Endothelial cell of umbilical vein (primary cell): ENCODE measurements around the gene MAP1LC3B. TPM values are rescaled to one million over a fixed set of nuclear protein-coding genes. Genes with fewer than 3 reads are reported as not detected.

Experiments
- BruUV-seq: library from RNA; stranded (reverse); fragments of 400-500 nt; replicated peaks from 2 replicates; lab custom pipeline; 2021; lab: Mats Ljungman, UMichigan
- CTCF ChIA-PET: fragments of 300-600, 350-600 bp; sonication (Branson Sonifier 250); formaldehyde crosslinking; loops from one replicate; lab custom pipeline; 2021; ENCODE audit warnings: antibody characterized with exemption, inconsistent platforms; lab: Charles Lee
- POLR2A ChIA-PET: fragments of 300-600, 350-600 bp; sonication (Branson Sonifier 250); formaldehyde crosslinking; loops from one replicate; lab custom pipeline; 2021; ENCODE audit warnings: antibody characterized with exemption, inconsistent platforms; lab: Charles Lee
- DNase-seq: peaks from one replicate; pipeline ENCODE4 v3.0.0-alpha.2; 2011; ENCODE audit warnings: low read depth, low spot score
- FAIRE-seq: peaks from 2 replicates; lab custom pipeline; 2011; peaks lifted over from hg19 to GRCh38; lab: Jason Lieb, UNC
- H2AFZ ChIP-seq: 2 replicates; pipeline ENCODE4 v1.6.0; 2012; ENCODE audit warnings: low read depth, low read length, control low read depth, inconsistent platforms
- H3K27ac ChIP-seq: 2 replicates; pipeline ENCODE4 v1.5.1; 2011; ENCODE audit warnings: low read depth, mild to moderate bottlenecking, control low read depth, low read length, moderate library complexity; ENCODE audit not compliant: insufficient read depth
- H3K27me3 ChIP-seq, 2 experiments: 2 replicates each; pipeline versions ENCODE4 v1.6.0 to v1.6.1; 2011; ENCODE audit warnings: low read length in 2 of 2, mixed read lengths in 1 of 2; ENCODE audit not compliant: control insufficient read depth in 2 of 2, insufficient read depth in 2 of 2
- H3K36me3 ChIP-seq, 2 experiments: 2 replicates in 1 of 2; 3 replicates in 1 of 2; pipeline ENCODE4 v1.5.1; 2011; ENCODE audit warnings: low read length in 2 of 2, mild to moderate bottlenecking in 1 of 2, moderate library complexity in 1 of 2; ENCODE audit not compliant: control insufficient read depth in 2 of 2, insufficient read depth in 2 of 2; ENCODE audit errors: extremely low read depth in 1 of 2
- H3K4me1 ChIP-seq: 3 replicates; pipeline ENCODE4 v1.5.1; 2011; ENCODE audit warnings: mild to moderate bottlenecking, low read length; ENCODE audit not compliant: control insufficient read depth, insufficient read depth; ENCODE audit errors: extremely low read depth
- H3K4me2 ChIP-seq: 2 replicates; pipeline ENCODE4 v1.6.1; 2011; ENCODE audit warnings: low read length, control low read depth, mixed read lengths; ENCODE audit not compliant: insufficient read depth
- H3K4me3 ChIP-seq, 3 experiments: fragments of 200-600 bp in 1 of 3; sonication (generic), shearing (Covaris generic) in 1 of 3; replicated peaks in 1 of 3; 2 replicates each; pipeline ENCODE4 v1.5.1; 2011 to 2016; ENCODE audit warnings: control low read depth in 3 of 3, low read length in 3 of 3, mild to moderate bottlenecking in 2 of 3, inconsistent platforms in 1 of 3, low read depth in 1 of 3, moderate library complexity in 1 of 3; ENCODE audit not compliant: insufficient read depth in 1 of 3
- H3K79me2 ChIP-seq: 2 replicates; pipeline ENCODE4 v1.6.0; 2012; ENCODE audit warnings: low read length, inconsistent platforms; ENCODE audit not compliant: control insufficient read depth, insufficient read depth
- H3K9ac ChIP-seq: replicated peaks from 2 replicates; pipeline ENCODE3; 2011; ENCODE audit warnings: low read length, control low read depth; ENCODE audit not compliant: insufficient read depth; ENCODE audit errors: extremely low read depth
- H3K9me1 ChIP-seq: replicated peaks from 3 replicates; pipeline ENCODE4 v1.6.0; 2011; ENCODE audit warnings: mild to moderate bottlenecking, low read length; ENCODE audit not compliant: control insufficient read depth, insufficient read depth; ENCODE audit errors: extremely low read depth
- H3K9me3 ChIP-seq: replicated peaks from 2 replicates; pipeline ENCODE4 v1.5.1; 2012; ENCODE audit warnings: low read length, inconsistent platforms; ENCODE audit not compliant: control insufficient read depth, insufficient read depth
- H4K20me1 ChIP-seq: replicated peaks from 2 replicates; pipeline ENCODE3; 2011; ENCODE audit warnings: mild to moderate bottlenecking, low read length; ENCODE audit not compliant: control insufficient read depth, insufficient read depth; ENCODE audit errors: extremely low read depth
- CTCF ChIP-seq, 2 donors: IDR thresholded peaks; 1 replicate in 1 of 2; 2 replicates in 1 of 2; pipeline ENCODE4 v1.5.1; 2011; ENCODE audit warnings: low read length in 2 of 2, mild to moderate bottlenecking in 2 of 2, moderate library complexity in 2 of 2, control low read depth in 1 of 2, inconsistent platforms in 1 of 2, low read depth in 1 of 2; ENCODE audit not compliant: insufficient read depth in 1 of 2; ENCODE audit errors: extremely low read depth in 1 of 2
- EZH2 ChIP-seq: IDR thresholded peaks from 2 replicates; pipeline ENCODE4 v1.6.1; 2012; ENCODE audit warnings: borderline replicate concordance, low read depth, mild to moderate bottlenecking, moderate library complexity, low read length, inconsistent platforms; ENCODE audit not compliant: severe bottlenecking
- FOS ChIP-seq: IDR thresholded peaks from 2 replicates; pipeline ENCODE4 v1.6.1; 2011; ENCODE audit warnings: mild to moderate bottlenecking, low read length, moderate library complexity, borderline replicate concordance; ENCODE audit not compliant: insufficient read depth
- GATA2 ChIP-seq: IDR thresholded peaks from 2 replicates; pipeline ENCODE4 v1.7.0; 2011; ENCODE audit warnings: low read depth, mild to moderate bottlenecking, moderate library complexity, mixed read lengths, low read length; ENCODE audit not compliant: insufficient read length, insufficient read depth
- JUN ChIP-seq: IDR thresholded peaks from 2 replicates; pipeline ENCODE4 v1.6.1; 2011; ENCODE audit warnings: borderline replicate concordance, low read depth; ENCODE audit not compliant: insufficient read length, insufficient read depth
- MYC ChIP-seq: IDR thresholded peaks from one replicate; pipeline ENCODE4 v1.6.1; 2011; ENCODE audit warnings: mild to moderate bottlenecking, low read depth, low read length
- POLR2A ChIP-seq: IDR thresholded peaks from 2 replicates; pipeline ENCODE4 v1.6.1; 2012; ENCODE audit warnings: low read depth, mild to moderate bottlenecking, control low read depth, low read length
- POLR2AphosphoS5 ChIP-seq: IDR thresholded peaks from 2 replicates; pipeline ENCODE4 v1.6.1; 2012; ENCODE audit warnings: low read depth, mild to moderate bottlenecking, control low read depth, low read length, moderate library complexity; ENCODE audit not compliant: insufficient read depth
- dilution Hi-C: fragments of 300-500 bp; cut with MboI; formaldehyde crosslinking; loops from one replicate; pipeline ENCODE4 v1.15.0; 2019; ENCODE audit warnings: low sequenced_read_pairs; ENCODE audit not compliant: extremely low pct_ligation_motif_present
- intact Hi-C: fragments of 100-400 bp; cut with micrococcal nuclease; formaldehyde crosslinking; loops from one replicate; pipeline ENCODE4 v1.10.0; 2022
- polyA plus RNA-seq, 4 experiments: library from polyadenylated mRNA; depleted of rRNA in 3 of 4; stranded (reverse) in 3 of 4; unstranded in 1 of 4; fragments of >200 nt; gene quantifications; 2 replicates each; pipeline versions ENCODE4 v1.2.1 to v1.2.3, GENCODE V29; 2011 to 2012; ENCODE audit warnings: missing spikeins in 1 of 4
- total RNA-seq: library from RNA; stranded (reverse); gene quantifications from 2 replicates; pipeline ENCODE4 v1.2.3, GENCODE V29; 2021
- TF ChIP-seq, protein P1 (sequence below): IDR thresholded peaks from 2 replicates; pipeline ENCODE4 v1.6.1; 2011; ENCODE audit not compliant: insufficient read depth, insufficient read length

MAP1LC3B gene
- total and polyA plus RNA-seq, 2 donors (not counting 3 experiments of a cell fraction or from before 2014, with no cell fraction given) = 40.7 to 99.9 TPM

DNA sequence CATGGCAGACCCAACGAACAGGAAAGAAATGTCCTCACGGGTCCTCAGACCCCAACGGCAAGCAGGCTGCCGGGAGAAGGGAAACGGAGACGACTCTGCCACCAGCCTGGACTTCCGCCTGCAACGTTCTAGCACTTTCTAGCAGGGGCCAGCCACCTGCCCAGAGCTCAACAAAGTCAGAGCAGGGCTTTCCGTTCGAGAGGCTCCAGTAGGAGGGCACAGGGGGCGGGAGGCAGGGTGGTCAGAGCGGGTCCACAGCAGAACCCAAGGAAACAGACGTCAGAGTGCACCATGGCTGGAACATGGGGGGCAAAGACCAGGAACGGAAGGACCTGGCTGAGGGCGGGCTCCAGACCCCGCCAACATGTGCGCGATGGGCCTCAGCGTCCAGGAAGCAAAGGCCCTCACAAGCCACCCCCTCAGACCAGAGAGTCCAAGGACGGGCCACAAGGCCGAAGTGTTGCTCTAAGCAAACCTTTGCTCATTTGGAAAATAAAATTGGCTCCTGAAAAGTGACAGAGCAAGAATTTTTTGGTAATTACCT is 45.5 kb upstream of the MAP1LC3B start:
- Histone ChIP-seq H3K9ac (no peak overlapping the region), H3K4me1 (peaks cover 7% of the 10 kb centered on the region), H4K20me1 (no peaks in the 10 kb centered on the region), H3K27me3 (no peaks in the 10 kb centered on the region), H3K27ac (no peak overlapping the region), H3K79me2 (peaks cover 1% of the 10 kb centered on the region), H3K4me3 (no peak overlapping the region), H3K9me1 (no peaks in the 10 kb centered on the region), H3K36me3 (peaks cover 3 to 18% of the 10 kb centered on the region in 2 experiments), H3K4me2 (no peak overlapping the region), H3K9me3 (no peaks in the 10 kb centered on the region), H2AFZ (no peak overlapping the region)
- BruUV-seq = no TSS peak
- no peak for DNase-seq
- ChIA-PET CTCF (no interaction called here), POLR2A (no interaction called here)
- dilution Hi-C loops = no loop called here
- FAIRE-seq = no peak
- intact Hi-C loops = no loop called here
- no peak for TF ChIP-seq GATA2
- TF ChIP-seq MYC = no peak
- no peak for TF ChIP-seq FOS
- no peak for TF ChIP-seq JUN
- no peak for TF ChIP-seq POLR2AphosphoS5
- no peak for TF ChIP-seq EZH2
- no peak for TF ChIP-seq POLR2A
- TF ChIP-seq, protein P1, sequence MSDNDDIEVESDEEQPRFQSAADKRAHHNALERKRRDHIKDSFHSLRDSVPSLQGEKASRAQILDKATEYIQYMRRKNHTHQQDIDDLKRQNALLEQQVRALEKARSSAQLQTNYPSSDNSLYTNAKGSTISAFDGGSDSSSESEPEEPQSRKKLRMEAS = no peak
- TF ChIP-seq CTCF (IDR thresholded peaks at IDR 0.05; ENCODE audit: extremely low read depth in 1 of 2, insufficient read depth in 1 of 2, low read depth in 1 of 2, low read length in 2 of 2) = no peak
